OCI-LY1 (cell line): ENCODE measurements around the gene RRP1B.

Experiments used
- H2AFZ ChIP-seq: fragments of 200-600 bp; sonication (generic), shearing (Covaris generic); 2 replicates; pipeline ENCODE4 v1.6.0; 2014; ENCODE audit warnings: antibody characterized with exemption, mild to moderate bottlenecking, low read length
- H3F3A ChIP-seq: fragments of 200-600 bp; sonication (generic), shearing (Covaris generic); 2 replicates; pipeline ENCODE4 v1.6.0; 2014; ENCODE audit warnings: mild to moderate bottlenecking, antibody characterized with exemption, low read length, moderate library complexity; ENCODE audit not compliant: insufficient read depth
- H3K27ac ChIP-seq: fragments of 200-600 bp; sonication (generic); 2 replicates; pipeline ENCODE4 v1.5.1; 2014; ENCODE audit warnings: low read length, mixed run types, mild to moderate bottlenecking, low read depth; ENCODE audit not compliant: poor library complexity, severe bottlenecking
- H3K27me3 ChIP-seq: fragments of 200-600 bp; sonication (generic); 2 replicates; pipeline ENCODE4 v1.6.0; 2014; ENCODE audit warnings: antibody characterized with exemption, mild to moderate bottlenecking, low read length, moderate library complexity; ENCODE audit not compliant: insufficient read depth
- H3K36me3 ChIP-seq: fragments of 200-600 bp; sonication (generic); 2 replicates; pipeline ENCODE4 v1.6.1; 2014; ENCODE audit warnings: mild to moderate bottlenecking, antibody characterized with exemption, low read length, moderate library complexity, mixed read lengths; ENCODE audit not compliant: insufficient read depth
- H3K4me1 ChIP-seq: fragments of 200-600 bp; sonication (generic); 2 replicates; pipeline ENCODE4 v1.5.1; 2014; ENCODE audit warnings: mild to moderate bottlenecking, low read length, moderate library complexity; ENCODE audit not compliant: insufficient read depth, severe bottlenecking
- H3K4me2 ChIP-seq: fragments of 200-600 bp; sonication (generic), shearing (Covaris generic); 2 replicates; pipeline ENCODE4 v1.6.1; 2014; ENCODE audit warnings: low read length
- H3K4me3 ChIP-seq: fragments of 200-600 bp; sonication (generic); 2 replicates; pipeline ENCODE4 v1.5.1; 2014; ENCODE audit warnings: low read length, low read depth, mild to moderate bottlenecking, mixed read lengths; ENCODE audit not compliant: poor library complexity, severe bottlenecking
- H3K79me2 ChIP-seq: fragments of 200-600 bp; shearing (Covaris generic); 2 replicates; pipeline ENCODE4 v1.6.1; 2016; ENCODE audit warnings: mixed run types, low read length, mixed read lengths; ENCODE audit not compliant: insufficient read depth
- H3K9ac ChIP-seq: fragments of 200-600 bp; sonication (generic), shearing (Covaris generic); 2 replicates; pipeline ENCODE4 v1.6.1; 2014; ENCODE audit warnings: mild to moderate bottlenecking, low read length, mixed read lengths
- H3K9me2 ChIP-seq: fragments of 200-600 bp; sonication (generic), shearing (Covaris generic); 2 replicates; pipeline ENCODE4 v1.6.1; 2014; ENCODE audit warnings: low read depth, mild to moderate bottlenecking, low read length, mixed read lengths
- H3K9me3 ChIP-seq: fragments of 200-600 bp; shearing (Covaris generic); 2 replicates; pipeline ENCODE4 v1.6.1; 2014; ENCODE audit warnings: low read length, mixed read lengths
- H4K20me1 ChIP-seq: fragments of 200-600 bp; sonication (generic), shearing (Covaris generic); 2 replicates; pipeline ENCODE4 v1.6.0; 2016; ENCODE audit warnings: mild to moderate bottlenecking, low read length; ENCODE audit not compliant: insufficient read depth
- CTCF ChIP-seq: fragments of 200-600 bp; sonication (generic), shearing (Covaris generic); IDR thresholded peaks from 2 replicates; pipeline ENCODE4 v1.5.1; 2017; ENCODE audit warnings: mild to moderate bottlenecking, antibody characterized with exemption, low read length, moderate library complexity, mixed read lengths
- EZH2 ChIP-seq: fragments of 200-600 bp; sonication (generic), shearing (Covaris generic); IDR thresholded peaks from 2 replicates; pipeline ENCODE4 v1.8.0; 2017; ENCODE audit warnings: borderline replicate concordance, mixed run types, mild to moderate bottlenecking, antibody characterized with exemption, low read length, moderate library complexity, mixed read lengths

Gene RRP1B

GRCh38 chr21:43721939-43722338, 62.6 kb downstream of the RRP1B start:
- H3K9me2 ChIP-seq: no peaks in the 10 kb centered on the region
- H3K79me2 ChIP-seq: 0 out of 2 replicates have a peak, but pooled peaks cover 7% of the 10 kb centered on the region
- TF ChIP-seq EZH2: no peak
- TF ChIP-seq CTCF: no peak
- peaks cover 8% of the 10 kb centered on the region for H3K36me3 ChIP-seq
- no peaks in the 10 kb centered on the region for H4K20me1 ChIP-seq
- no peak overlapping the region for H3K4me3 ChIP-seq
- no peaks in the 10 kb centered on the region for H3F3A ChIP-seq
- H3K27me3 ChIP-seq: peaks cover 6% of the 10 kb centered on the region
- peaks cover 66% of the 10 kb centered on the region for H3K4me1 ChIP-seq
- H2AFZ ChIP-seq: no peak overlapping the region
- peak overlapping the region; percentile 29 for H3K27ac ChIP-seq
- no peak overlapping the region; the same call in 1 of the 2 replicates for H3K9ac ChIP-seq
- H3K9me3 ChIP-seq: no peaks in the 10 kb centered on the region
- H3K4me2 ChIP-seq: peak overlapping the region; percentile 84; the same call in 1 of the 2 replicates

GRCh38 chr21:43723648-43724047, 64.3 kb downstream of the RRP1B start:
- Histone ChIP-seq H3K4me1 (peaks cover 76% of the 10 kb centered on the region), H3K27me3 (no peaks in the 10 kb centered on the region), H3K27ac (peak overlapping the region; percentile 91), H4K20me1 (no peaks in the 10 kb centered on the region), H3K9ac (no peak overlapping the region; the same call in 1 of the 2 replicates), H3K36me3 (peaks cover 8% of the 10 kb centered on the region), H3K4me3 (no peak overlapping the region), H3F3A (no peaks in the 10 kb centered on the region), H2AFZ (no peak overlapping the region), H3K79me2 (0 out of 2 replicates have a peak, but pooled peaks cover 7% of the 10 kb centered on the region), H3K9me3 (no peaks in the 10 kb centered on the region), H3K9me2 (no peaks in the 10 kb centered on the region), H3K4me2 (no peak overlapping the region; the same call in 1 of the 2 replicates)
- TF ChIP-seq EZH2 (no peak), CTCF (no peak)

- H4K20me1 ChIP-seq: no peaks in the 10 kb centered on the region
- peak overlapping the region; percentile 91 for H3K27ac ChIP-seq
- TF ChIP-seq CTCF (no peak), EZH2 (no peak)
- H3K4me3 ChIP-seq: peak overlapping the region; percentile 61
- H3K9ac ChIP-seq: no peak overlapping the region; the same call in 1 of the 2 replicates
- no peaks in the 10 kb centered on the region for H3F3A ChIP-seq
- H3K4me2 ChIP-seq: peak overlapping the region; percentile 69; the same call in 1 of the 2 replicates
- H3K27me3 ChIP-seq: no peaks in the 10 kb centered on the region
- H2AFZ ChIP-seq: no peak overlapping the region
- peaks cover 8% of the 10 kb centered on the region for H3K36me3 ChIP-seq
- no peaks in the 10 kb centered on the region for H3K9me3 ChIP-seq
- H3K79me2 ChIP-seq: no peaks in the 10 kb centered on the region
- no peaks in the 10 kb centered on the region for H3K9me2 ChIP-seq
- peaks cover 61% of the 10 kb centered on the region for H3K4me1 ChIP-seq
These were observed 67.5 kb downstream of the RRP1B start for GRCh38 chr21:43726686-43727518.
